Liver (tissue), 3 donors: ENCODE measurements around the gene PC.

Experiments
- HNF4A ChIP-seq, 2 donors: conservative IDR thresholded peaks; 2 replicates each; pipeline ENCODE4 v1.6.1; 2016; ENCODE audit warnings: antibody characterized with exemption in 2 of 2, mild to moderate bottlenecking in 2 of 2
- HNF4G ChIP-seq: IDR thresholded peaks from 2 replicates; pipeline ENCODE4 v1.6.1; 2016; ENCODE audit warnings: antibody characterized with exemption
- JUND ChIP-seq, 2 donors: IDR thresholded peaks; 2 replicates each; pipeline ENCODE4 v1.6.1; 2016; ENCODE audit warnings: antibody characterized with exemption in 2 of 2
- MAX ChIP-seq: IDR thresholded peaks from 2 replicates; pipeline ENCODE4 v1.6.1; 2016; ENCODE audit warnings: antibody characterized with exemption
- NR2F2 ChIP-seq: IDR thresholded peaks from 2 replicates; pipeline ENCODE4 v1.6.1; 2016; ENCODE audit warnings: antibody characterized with exemption
- RAD21 ChIP-seq, 2 donors: IDR thresholded peaks; 2 replicates each; pipeline ENCODE4 v1.6.1; 2016; ENCODE audit warnings: antibody characterized with exemption in 2 of 2, mild to moderate bottlenecking in 2 of 2
- RXRA ChIP-seq, 2 donors: IDR thresholded peaks; 2 replicates each; pipeline ENCODE4 v1.6.1; 2017 to 2018; ENCODE audit warnings: antibody characterized with exemption in 2 of 2, mild to moderate bottlenecking in 1 of 2
- SP1 ChIP-seq: IDR thresholded peaks from 2 replicates; pipeline ENCODE4 v1.6.1; 2018; ENCODE audit warnings: antibody characterized with exemption, mild to moderate bottlenecking
- TAF1 ChIP-seq: conservative IDR thresholded peaks from 2 replicates; pipeline ENCODE4 v1.6.1; 2016; ENCODE audit warnings: antibody characterized with exemption, mild to moderate bottlenecking
- YY1 ChIP-seq: IDR thresholded peaks from 2 replicates; pipeline ENCODE4 v1.6.1; 2016; ENCODE audit warnings: antibody characterized with exemption, mild to moderate bottlenecking
- ZBTB33 ChIP-seq: IDR thresholded peaks from 2 replicates; pipeline ENCODE4 v1.6.1; 2016; ENCODE audit warnings: antibody characterized with exemption
- TF ChIP-seq, protein P1 (sequence below): fragments of 150-350 bp; IDR thresholded peaks from 2 replicates; pipeline ENCODE4 v1.5.1; 2017; ENCODE audit warnings: improper control_type of control experiment, low read depth, low read length; ENCODE audit not compliant: missing input control
- TF ChIP-seq, protein P2 (sequence below): IDR thresholded peaks from 2 replicates; pipeline ENCODE4 v1.6.1; 2016; ENCODE audit warnings: antibody characterized with exemption, mild to moderate bottlenecking
- donor health status: healthy.
- donor health status: healthy.

DNA sequence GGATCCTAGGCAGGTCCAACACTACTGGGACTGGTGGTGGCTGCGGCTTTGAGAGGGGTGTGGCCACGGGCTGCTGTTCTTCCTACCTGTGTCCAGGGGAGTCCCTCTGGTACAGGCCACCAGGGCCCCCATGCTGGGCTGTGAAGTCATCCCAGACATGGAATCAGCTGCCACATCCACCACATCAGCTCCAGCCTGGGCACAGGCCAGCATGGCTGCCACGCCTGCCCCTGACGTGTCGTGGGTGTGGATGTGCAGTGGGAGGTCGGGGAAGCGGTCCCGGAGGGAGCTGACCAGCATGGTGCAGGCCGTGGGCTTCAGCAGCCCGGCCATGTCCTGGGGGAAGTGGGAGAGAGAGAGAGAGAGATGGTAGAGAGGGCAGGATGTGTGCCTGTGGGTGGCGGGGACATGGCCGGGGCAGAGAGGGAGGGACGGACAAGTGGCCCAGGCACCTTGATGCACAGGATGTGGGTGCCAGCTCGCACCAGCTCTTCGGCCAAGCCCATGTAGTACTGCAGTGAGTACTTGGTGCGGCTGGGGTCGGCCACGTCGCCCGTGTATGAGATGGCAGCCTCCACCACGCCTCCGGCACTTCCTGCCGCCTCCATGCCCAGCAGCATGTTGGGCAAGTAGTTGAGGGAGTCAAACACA is 107.5 kb downstream of the PC start:
- TF ChIP-seq MAX = no peak
- TF ChIP-seq JUND (IDR thresholded peaks at IDR 0.05) = no peak
- TF ChIP-seq YY1 = no peak
- TF ChIP-seq, protein P1, sequence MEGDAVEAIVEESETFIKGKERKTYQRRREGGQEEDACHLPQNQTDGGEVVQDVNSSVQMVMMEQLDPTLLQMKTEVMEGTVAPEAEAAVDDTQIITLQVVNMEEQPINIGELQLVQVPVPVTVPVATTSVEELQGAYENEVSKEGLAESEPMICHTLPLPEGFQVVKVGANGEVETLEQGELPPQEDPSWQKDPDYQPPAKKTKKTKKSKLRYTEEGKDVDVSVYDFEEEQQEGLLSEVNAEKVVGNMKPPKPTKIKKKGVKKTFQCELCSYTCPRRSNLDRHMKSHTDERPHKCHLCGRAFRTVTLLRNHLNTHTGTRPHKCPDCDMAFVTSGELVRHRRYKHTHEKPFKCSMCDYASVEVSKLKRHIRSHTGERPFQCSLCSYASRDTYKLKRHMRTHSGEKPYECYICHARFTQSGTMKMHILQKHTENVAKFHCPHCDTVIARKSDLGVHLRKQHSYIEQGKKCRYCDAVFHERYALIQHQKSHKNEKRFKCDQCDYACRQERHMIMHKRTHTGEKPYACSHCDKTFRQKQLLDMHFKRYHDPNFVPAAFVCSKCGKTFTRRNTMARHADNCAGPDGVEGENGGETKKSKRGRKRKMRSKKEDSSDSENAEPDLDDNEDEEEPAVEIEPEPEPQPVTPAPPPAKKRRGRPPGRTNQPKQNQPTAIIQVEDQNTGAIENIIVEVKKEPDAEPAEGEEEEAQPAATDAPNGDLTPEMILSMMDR = no peak
- no peak for TF ChIP-seq RAD21 (IDR thresholded peaks at IDR 0.05)
- TF ChIP-seq, protein P2, sequence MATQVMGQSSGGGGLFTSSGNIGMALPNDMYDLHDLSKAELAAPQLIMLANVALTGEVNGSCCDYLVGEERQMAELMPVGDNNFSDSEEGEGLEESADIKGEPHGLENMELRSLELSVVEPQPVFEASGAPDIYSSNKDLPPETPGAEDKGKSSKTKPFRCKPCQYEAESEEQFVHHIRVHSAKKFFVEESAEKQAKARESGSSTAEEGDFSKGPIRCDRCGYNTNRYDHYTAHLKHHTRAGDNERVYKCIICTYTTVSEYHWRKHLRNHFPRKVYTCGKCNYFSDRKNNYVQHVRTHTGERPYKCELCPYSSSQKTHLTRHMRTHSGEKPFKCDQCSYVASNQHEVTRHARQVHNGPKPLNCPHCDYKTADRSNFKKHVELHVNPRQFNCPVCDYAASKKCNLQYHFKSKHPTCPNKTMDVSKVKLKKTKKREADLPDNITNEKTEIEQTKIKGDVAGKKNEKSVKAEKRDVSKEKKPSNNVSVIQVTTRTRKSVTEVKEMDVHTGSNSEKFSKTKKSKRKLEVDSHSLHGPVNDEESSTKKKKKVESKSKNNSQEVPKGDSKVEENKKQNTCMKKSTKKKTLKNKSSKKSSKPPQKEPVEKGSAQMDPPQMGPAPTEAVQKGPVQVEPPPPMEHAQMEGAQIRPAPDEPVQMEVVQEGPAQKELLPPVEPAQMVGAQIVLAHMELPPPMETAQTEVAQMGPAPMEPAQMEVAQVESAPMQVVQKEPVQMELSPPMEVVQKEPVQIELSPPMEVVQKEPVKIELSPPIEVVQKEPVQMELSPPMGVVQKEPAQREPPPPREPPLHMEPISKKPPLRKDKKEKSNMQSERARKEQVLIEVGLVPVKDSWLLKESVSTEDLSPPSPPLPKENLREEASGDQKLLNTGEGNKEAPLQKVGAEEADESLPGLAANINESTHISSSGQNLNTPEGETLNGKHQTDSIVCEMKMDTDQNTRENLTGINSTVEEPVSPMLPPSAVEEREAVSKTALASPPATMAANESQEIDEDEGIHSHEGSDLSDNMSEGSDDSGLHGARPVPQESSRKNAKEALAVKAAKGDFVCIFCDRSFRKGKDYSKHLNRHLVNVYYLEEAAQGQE = no peak
- no peak for TF ChIP-seq HNF4G
- no peak for TF ChIP-seq ZBTB33
- TF ChIP-seq TAF1 = no peak
- TF ChIP-seq SP1 = no peak
- no peak for TF ChIP-seq RXRA (IDR thresholded peaks at IDR 0.05)
- TF ChIP-seq NR2F2 = no peak
- TF ChIP-seq HNF4A (conservative IDR thresholded peaks at IDR 0.05) = no peak
